HG03354 (cell line): ENCODE measurements around the gene PFKP.

ENCODE experiments used
- ATAC-seq: cut with Tn5 transposase; IDR thresholded peaks from one replicate; pipeline ENCODE4 v1.9.1; 2021; ENCODE audit warnings: mild to moderate bottlenecking; ENCODE audit not compliant: unreplicated experiment, poor library complexity, severe bottlenecking

Gene PFKP

DNA sequence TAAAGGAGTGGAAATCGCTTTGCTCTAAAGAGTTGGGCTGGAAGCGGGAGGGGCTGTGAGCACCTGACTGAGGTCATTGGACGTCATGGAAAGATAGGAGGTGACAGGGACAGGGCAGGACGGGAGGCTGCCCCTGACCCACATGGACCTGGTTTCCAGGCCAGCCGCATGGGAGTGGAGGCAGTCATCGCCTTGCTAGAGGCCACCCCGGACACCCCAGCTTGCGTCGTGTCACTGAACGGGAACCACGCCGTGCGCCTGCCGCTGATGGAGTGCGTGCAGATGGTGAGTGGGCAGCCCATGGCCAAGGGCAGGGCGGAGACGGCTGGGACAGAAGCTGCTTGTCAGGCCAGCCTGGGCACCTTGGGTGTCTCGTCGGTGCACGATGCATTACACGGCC, 41.8 kb downstream of the PFKP start:
- ATAC-seq: no peak

DNA sequence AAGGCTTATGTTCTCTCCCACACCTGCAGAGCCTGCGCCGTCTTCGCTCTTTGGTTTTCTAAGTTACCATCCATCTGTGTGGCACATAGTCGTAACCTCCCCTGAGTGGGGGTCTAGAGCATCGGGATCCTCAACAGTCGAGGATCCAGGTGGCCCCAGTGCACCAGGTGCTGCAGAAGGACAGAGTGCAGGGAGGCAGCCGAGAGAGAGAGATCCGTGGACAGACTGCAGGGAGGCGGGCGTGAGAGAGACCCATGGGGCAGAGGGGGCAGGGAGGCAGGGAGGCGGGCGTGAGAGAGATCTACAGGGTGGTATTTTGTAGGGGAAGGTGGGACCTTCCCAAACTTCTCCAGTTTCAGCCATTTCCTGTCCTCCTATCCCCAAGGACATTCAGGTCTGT, 42.3 kb downstream of the PFKP start:
- no peak for ATAC-seq

DNA sequence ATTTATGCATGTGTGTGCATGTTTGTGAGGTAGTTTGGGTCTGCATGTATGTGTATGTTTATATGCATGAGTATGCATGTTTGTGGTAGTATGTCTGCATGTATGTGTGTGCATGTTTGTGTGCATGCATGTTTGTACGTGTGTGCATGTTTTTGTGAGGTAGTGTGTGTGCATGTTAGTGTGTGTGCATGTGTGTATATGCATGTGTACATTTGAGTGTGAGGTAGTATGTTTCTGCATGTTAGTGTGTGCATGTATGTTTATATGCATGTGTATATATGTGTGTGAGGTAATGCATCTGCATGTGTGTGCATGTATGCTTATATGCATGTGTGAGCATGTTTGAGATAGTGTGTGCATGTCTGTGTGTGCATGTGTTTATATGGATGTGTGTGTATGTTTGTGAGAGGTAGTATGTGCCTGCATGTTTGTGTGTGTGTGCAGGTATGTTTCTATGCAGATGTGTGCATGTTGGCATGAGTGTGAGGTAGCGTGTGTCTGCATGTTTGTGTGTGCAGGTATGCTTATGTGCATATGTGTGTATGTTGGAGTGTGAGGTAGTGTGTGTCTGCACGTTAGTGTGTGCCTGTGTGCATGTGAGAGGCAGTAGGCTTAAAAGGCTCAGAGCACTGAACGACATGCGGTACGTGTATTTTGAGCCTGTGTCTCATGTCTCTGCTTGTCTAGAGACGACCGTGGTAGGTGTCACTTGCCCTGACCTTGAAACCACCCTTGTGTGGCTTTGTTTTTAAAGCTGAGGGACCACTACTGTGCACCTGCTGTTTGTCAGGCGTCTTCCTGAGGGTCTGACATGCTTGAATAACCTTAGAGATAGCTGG, 43.7 kb downstream of the PFKP start:
- no peak for ATAC-seq

DNA sequence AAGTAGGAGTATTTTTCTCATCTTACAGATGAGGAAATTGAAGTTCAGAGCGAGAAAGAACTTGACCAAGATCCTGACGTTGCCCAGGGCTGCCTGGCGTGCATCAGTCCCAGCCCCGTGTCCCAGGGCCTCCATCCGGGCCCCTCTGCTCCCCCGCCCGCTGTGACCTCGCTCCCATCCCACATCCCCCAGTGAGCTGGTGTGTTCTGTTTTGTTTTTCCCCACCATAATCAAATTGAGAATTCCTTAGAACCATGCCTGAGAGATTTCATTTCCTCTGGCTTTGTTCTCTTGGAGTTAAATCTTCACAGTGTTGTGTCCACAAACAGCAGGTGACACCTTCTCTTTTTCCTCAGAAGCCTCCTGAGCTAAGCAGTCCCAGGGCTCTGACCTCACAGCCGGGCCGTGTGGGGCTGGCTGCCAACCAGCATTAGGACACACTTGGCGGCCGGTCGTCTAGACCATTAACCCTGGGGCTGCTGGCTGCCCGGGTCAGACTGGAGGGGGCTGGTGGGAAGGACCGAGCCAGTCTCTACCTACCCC, 44.3 kb downstream of the PFKP start:
- ATAC-seq: no peak

DNA sequence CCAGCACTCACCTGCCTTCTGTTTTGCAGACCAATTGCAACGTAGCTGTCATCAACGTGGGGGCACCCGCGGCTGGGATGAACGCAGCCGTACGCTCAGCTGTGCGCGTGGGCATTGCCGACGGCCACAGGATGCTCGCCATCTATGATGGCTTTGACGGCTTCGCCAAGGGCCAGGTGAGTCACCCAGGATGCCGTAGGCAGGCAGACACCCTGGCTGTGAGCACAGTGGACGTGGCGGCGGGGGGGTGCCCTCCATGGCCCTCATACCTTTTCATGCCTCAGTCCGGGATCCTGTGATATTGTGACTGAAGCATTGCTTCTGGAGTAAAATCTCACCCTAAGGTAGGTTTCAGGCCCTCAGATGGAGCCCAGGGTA, 46.0 kb downstream of the PFKP start:
- ATAC-seq: no peak

DNA sequence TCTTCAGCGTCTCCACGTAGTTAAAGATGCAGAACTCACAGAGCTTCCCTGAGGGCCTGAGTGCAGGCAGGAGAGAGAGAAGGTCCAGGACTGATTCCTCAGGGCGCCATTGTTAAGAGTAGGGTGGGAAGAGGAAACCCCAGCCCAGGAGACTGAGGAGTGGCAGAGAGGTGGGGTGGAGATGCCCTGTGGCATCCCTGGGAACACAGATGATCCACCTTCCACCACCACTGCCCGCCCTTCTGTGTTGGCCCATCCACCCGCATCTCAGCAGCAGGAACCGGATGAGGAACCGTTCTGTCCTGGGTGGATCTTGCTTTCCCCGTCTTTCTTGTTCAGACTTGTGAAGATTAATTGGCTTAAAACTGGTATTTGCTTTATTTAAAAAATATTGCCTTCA, 48.3 kb downstream of the PFKP start:
- ATAC-seq: no peak

DNA sequence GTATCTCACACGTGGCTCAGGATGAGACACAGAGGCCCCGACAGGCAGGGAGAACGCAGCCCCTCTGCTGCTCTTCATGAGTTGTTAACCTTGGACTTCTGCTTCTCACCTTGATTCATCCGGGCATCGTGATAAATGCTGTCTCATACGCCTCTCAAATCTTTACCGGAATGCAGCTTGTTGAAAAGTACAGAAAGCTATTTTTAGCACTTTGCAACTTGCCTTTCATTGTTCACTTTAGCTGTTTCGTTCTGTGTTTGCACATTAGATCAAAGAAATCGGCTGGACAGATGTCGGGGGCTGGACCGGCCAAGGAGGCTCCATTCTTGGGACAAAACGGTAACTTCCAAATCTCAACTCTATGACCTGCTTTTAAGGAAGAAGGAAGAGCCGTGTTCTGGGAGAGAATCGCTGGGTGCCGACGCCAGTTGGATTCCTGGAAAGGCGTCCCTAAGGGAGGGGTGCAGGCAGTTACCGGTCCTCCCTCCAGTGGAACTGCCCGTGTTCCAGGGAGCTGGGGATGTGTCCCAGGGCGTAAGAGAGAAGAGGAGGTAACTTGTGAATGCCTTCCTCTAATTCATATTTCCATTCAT, 49.3 kb downstream of the PFKP start:
- no peak for ATAC-seq

DNA sequence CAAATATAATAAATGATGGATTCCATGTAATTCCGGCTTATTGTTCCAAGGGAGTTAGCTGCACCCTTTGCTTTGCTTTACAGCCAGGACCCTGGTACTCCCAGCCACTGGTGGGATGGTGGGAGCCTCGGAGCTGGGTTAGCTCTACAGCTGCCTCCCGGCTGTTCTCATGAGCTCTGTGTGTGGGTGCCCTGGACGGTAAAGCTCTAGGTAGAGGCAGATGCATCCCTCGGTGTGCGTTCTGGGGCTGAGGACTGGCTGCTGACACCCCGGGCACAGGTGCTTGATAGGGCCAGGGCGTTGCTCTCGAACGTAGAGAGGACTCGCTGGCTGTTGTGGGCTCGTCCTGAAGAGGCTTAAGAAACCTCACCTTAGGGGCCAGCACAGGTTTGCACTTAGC, 50.1 kb downstream of the PFKP start:
- ATAC-seq: no peak

DNA sequence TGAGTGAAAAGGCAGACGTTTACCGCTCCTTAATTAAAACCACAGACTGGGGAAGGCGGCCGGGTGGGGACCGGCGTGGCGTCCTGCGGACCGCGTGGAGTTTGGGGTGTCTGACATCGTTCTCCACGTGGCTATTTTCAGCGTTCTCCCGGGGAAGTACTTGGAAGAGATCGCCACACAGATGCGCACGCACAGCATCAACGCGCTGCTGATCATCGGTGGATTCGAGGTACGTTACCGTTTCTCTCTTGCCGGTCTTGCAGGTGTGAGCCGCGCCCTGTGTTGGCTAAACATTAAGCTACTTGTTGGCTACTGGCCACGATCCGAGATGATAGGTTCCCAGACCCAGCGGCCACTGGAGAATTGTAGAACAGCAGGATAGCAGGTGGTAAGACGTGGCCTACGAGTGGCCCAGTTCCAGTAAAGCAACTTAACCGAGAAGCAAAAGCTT, 51.3 kb downstream of the PFKP start:
- no peak for ATAC-seq

DNA sequence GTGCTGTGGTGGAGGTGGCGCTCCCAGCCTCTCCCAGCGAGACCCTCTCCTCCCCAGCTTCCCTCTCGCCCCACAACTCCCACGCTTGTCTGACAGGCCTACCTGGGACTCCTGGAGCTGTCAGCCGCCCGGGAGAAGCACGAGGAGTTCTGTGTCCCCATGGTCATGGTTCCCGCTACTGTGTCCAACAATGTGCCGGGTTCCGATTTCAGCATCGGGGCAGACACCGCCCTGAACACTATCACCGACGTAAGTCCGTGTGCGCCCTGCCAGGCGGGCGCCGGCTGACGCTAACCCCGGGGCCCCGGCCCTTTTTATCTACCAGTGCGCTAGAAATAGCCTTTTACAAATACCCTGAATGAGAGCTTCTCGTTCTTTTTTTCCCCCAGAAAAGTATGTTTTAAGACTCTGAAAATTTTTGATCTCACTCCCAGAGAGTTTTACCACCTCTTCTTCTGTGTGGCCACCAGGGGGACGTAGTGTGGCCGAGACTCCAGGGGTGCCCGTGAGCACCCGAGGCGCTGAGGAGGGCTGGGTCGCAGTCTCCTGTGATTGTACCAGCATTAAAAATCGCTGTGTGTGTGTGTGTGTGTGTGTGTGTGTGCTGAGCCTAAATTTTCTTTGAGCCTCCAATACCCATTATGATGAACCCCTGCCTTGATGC, 52.6 kb downstream of the PFKP start:
- ATAC-seq: no peak

DNA sequence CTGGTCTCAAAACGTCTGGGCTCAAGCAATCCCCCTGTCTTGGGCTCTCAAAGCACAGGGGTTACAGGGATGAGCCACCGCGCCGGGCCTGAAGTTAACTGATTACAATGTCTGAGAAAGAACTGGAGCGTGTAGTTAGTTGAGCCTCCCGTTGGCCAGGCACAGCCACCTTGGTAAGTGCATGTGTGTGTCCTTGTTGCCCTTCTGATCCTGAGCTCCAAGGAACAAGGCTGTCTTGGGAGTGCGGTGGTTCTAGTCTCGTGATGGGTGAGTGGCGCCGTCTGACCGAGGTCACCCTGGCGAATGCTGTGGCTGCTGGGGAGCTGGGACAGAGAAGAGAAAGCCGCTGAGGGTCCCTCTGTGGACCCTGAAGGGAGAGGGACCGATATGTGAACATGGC, 54.7 kb downstream of the PFKP start:
- no peak for ATAC-seq

DNA sequence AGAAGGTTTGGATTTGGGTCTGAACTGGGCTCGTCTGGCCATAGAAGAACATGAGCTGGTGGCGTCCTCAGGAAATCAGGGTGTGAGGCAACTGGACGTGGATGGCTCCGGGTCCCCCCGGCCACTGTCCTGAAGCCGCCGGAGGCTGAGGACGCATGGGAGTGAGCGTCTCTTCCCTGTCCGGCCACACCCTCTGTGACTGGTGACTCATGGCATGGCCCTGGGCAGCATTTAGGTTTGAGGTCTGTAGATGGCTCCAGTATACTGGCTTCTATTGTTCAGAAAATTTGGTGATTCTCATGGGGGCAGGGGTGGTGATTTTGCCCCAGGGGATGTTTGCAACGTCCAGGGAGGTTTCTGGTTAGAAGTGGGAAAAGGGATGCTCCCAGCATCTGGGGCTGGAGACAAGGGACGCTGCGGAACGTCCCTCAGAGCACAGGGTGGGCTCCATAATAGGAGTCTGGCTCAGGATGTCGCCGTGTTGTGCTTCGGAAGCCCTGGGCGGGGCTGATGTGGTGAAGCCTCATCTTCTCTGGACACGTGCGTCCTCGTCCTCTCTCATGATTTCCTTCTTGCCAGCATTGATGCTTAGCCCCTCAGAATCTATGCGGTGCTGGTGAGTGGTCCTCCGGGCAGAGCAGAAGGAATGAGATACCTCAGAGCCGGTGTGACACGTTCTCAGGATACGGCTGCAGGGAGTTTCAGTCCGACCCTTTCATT, 55.3 kb downstream of the PFKP start:
- ATAC-seq: no peak

DNA sequence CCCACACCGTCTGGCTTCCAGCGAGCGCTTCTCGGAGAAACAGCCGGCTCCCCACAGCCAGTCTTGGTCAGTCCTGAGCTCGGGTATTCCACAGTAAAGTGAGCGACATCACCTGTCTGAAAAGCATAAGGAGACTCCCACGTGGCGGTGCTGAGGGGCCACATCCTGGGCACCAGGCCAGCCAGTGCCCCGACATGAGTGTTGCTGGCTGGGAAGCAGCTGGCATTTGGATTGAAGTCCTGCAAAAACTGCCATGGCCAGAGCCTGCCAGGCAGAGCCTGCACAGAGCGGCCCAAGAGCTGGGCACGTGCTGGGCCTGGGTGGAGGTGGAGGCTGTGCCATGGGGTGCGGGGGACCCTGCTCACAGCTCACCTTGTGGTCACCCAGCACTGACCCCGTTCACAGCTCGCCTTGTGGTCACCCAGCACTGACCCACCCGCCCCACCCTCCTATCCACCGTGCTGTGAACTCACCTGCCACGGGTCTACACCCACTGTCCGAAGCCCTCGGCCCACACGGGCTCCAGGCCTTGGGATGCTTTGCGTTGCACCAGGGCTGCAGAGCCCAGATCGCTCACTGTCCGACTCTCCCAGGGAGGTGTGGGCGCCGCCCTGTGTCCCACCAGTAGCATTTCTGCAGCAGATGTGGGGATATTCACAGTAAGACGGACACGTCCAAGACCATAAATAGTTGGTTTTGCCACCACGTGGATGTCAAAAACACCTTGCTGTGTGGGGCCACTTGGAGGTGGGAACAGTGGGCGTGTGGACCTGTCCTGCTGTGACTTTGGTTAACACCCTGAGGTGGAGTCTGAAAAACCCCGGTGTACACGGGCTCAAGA, 56.4 kb downstream of the PFKP start:
- ATAC-seq: no peak

DNA sequence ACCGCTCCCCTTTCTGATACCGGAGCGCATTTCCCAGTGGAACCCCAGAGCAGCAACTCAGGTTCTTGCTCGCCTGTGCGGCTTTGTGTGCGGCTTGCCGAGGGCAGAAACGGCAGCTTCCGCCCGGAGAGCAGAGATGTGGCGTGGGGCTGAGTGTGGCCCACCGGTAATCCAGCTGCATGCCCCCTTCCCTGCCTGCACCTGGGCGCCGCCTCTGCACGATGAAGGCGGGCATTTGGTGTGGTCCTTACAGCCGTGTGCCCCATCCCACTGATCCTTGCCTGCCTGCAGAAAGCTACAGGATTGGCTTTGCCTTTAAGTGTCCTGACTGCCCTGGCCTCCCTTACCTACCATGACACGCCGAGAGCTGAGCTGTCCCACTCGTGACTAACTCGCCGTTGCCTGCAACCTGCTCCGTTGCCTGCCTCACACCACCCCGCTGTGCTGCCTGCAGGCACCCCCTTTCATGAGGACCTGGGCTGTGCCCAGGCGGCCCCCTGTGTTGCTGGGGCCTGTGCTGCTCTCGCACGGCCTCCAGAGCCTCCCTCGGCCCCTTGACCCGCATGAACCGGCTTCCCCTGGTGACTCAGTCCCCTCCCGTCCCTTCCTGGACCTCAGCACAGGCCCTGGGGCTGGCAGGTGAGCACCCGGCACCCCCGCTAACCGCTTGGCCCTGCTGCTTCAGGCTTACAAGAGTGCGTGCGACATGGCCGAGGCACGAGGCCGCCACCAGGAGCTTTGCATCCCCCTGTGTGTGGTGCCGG, 57.2 kb downstream of the PFKP start:
- ATAC-seq: no peak

DNA sequence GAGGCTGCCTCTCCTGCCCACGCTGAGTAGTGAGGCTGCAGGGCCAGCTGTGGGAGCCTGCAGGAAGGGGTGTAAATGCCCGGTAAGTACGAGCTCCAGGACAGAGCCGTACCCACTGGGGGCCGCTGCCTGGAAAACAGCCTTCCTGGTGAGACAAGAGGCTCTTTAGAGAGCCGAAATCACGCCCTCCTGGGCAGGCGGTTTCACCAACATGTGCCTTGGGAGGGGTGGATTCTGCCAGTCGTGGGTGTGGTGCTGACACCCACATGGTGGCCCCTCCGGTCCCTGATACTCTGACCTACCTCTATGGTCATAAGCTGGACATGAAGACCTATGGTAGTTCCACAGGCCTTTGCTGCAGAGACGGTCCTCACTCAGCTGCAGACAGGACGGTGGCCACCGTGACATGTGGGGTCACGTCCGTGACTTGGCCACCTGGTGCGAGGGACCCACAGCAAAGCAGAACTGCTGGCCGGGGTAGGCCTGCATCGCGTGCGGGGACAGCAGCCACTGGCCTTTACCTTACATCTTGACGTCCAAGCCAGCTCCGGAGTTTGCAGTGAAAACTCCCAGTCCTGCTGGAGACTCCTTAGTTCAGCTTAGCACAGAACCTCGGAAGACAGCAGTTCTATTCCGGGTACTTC, 58.3 kb downstream of the PFKP start:
- ATAC-seq: no peak

DNA sequence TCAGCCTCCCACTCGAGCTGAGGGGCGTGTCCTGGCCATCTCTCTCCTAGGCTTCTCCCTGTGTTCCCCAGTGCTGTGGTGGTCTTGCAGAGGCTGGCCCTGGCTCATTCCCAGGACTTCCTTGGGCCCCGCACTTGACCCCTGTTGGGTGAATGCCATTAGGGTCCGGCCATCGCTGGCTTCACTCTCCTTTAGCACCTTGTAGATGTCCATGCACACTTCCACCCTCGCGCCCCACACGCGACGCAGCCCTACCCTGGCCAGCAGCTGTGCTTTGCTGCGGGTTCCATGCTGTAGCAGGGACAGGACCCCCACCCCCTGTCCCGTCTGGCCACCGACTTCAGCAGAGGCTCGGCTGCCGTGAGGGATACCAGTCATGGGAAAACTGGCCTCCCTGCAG, 58.9 kb downstream of the PFKP start:
- ATAC-seq: no peak

DNA sequence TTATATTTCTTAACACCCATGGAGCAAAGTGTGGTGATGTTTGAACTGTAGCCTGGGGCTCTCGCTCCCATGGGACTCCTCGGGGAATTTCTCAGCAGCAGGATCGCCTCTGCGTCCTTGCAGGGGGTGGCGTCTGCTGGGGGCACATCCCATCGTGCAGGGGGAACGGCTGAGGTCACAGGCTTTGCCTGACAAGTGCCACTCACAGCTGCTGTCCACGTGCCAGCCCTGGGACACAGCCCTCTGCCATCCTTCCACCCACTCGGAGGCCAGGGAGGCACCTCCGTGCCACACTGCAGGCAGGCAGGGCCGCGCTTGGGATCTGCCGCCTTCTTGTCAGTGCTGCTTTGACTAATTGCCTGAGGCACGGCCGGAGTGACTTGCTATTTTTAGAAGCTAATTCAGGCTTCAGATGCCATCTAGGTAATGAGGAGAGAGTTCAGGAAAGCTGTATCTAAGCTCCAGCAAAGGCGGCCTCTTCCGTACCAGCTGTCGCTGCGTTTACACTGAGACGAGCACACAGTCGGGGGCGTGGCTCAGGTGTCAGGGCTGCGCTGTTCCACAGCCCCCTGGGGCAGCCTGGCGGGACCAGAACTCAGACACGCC, 59.5 kb downstream of the PFKP start:
- ATAC-seq: no peak

DNA sequence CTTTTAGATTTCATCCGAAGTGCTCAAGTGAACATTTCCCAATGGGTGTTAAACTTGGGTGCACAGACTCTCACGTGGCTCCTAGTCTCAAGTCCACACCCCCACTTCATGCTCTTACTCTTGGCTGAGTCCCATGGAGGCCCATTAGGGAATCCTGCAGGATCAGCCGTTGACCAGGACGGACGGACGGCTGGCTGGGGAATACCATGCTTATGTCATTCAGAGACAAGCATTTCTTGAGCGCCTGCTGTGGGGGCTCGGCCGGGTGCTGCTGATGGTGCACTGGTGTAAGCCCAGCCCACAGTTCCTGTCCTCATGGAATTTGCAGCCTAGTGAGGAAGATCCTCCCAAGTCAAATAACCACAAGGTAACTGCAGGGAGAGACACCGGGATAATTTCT, 60.6 kb downstream of the PFKP start:
- ATAC-seq: no peak
